GM21526 (cell line): Measurements from ENCODE around the gene ANKRD52.
A peak's percentile ranks its signal among the peaks of the same experiment; 100 is the strongest.
"Not testable (repeated sequence)": the region's sequence is repeated elsewhere in the genome, so short reads cannot be mapped to it uniquely, and the experiment has no call there.

ENCODE experiments used
- ATAC-seq: cut with Tn5 transposase; IDR thresholded peaks from one replicate; pipeline ENCODE4 v1.9.1; 2021; ENCODE audit warnings: moderate library complexity; ENCODE audit not compliant: unreplicated experiment, low FRiP score

Gene ANKRD52

GRCh38 chr12:56219840-56220239, 38.3 kb downstream of the ANKRD52 start:
- ATAC-seq, result no peak

DNA sequence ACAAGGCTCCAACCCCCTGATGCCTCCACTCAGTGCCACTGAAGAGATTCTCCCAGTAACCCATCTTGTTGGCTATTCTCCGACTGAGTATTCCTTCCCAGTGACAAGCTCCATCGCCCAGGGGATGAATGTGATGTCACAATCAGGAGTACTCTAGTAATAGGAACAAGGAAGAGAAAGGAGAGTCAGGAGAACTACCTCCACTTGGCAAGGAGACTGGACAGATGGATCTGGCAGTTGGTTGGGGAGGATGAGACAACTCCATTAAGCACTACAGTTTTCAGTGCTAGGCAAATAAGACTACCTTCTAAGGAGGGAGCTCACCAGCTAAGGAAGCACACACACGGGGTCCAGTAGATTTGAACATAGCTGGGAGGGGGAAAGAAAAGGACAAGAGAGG, 41.7 kb downstream of the ANKRD52 start:
- no peak for ATAC-seq

DNA sequence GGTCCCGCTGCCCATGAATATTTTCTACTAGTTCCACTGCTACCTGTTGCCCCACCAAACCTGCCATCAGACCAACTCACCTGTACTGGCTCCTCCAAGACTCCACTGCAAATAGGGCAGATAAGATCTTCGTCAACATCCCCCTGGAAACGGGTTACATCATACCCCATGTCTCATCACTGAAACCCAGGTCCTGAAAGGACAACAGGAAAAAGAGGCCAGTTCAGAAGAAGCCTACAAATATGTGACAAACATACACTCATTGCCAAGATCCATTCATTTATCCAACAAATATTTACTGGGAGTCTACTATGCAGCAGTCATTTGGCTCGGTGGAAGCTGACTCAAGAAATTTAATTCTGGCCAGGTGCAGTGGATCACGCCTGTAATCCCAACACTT, 44.3 kb downstream of the ANKRD52 start:
- ATAC-seq, result no peak

DNA sequence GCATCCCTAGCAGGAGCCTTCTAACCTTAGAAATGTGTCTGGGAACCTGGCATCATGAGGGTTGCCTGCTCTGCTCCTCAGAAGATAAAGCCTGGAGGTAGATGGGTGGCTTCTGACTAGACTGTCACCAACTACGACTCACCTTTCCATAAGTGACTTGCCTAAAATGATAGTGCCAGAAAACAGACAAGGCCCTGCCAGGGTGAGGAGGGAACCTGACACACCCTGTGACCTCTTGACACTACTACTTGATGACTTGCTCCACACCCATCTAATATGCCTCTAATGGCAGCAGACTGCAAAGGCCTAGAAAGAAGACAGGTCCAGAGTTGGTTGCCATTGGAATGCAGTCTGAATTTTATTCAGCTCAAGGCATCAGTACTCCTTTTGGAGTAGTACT, 45.8 kb downstream of the ANKRD52 start:
- ATAC-seq, result no peak

GRCh38 chr12:56208006-56208405, 50.2 kb downstream of the ANKRD52 start:
- no peak for ATAC-seq

DNA sequence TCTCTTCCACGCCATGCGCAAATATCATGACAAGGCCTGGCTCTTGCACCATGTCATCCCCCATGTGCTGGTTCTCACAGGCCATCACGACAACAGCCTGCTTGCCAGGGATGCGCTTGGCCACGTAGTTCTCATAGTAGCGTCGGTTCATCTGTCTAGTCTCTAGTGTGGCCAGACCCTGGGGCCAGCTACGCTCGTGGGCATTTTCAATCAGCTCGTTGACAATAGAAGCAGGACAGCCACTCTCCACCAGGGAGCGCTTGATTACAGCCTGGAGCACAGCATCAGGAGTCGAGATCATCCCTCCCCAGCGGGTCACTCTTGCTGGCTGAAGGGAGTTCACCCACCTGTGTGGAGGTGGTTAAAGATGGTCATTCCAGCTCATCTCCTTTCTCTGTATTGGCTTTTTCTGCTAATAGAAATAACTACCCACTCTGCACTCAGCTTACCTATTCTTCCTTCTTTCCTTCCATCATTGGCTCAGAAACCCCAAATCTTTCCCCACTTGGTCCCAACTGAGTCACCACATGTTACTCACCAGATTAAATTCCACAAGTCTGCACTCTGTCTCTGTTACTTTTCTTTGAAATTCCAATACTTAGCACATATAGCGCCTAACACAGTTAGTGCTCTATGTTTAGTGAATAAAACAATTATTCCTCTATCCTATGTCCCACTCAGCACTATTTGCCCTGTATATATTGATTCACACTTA, 51.6 kb downstream of the ANKRD52 start:
- no peak for ATAC-seq

DNA sequence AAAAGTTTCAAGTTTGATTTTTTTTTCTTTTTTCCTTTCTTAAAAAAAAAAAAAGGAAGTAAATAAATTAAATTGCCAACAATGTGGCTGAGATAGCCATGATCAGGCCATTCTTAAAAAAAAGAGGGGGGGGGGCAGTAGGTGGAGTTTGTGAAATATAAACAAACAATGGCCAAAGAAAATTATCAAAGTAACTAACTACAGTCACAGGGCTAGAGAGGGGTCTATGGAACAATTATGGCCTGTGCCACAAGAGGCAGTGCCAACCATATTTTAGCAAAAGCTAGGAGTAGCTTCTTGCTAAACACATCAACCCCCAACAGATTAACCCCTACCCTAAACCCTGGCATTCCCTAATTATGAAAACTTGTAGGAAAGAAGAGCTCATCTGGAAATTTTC, 52.7 kb downstream of the ANKRD52 start:
- ATAC-seq, result no peak

- ATAC-seq, result no peak
Measured at GRCh38 chr12:56204275-56204674, 53.9 kb downstream of the ANKRD52 start.

- no peak for ATAC-seq
Measured at GRCh38 chr12:56202838-56203237, 55.3 kb downstream of the ANKRD52 start.

- ATAC-seq, result no peak
Measured at GRCh38 chr12:56202366-56202765, 55.8 kb downstream of the ANKRD52 start.

DNA sequence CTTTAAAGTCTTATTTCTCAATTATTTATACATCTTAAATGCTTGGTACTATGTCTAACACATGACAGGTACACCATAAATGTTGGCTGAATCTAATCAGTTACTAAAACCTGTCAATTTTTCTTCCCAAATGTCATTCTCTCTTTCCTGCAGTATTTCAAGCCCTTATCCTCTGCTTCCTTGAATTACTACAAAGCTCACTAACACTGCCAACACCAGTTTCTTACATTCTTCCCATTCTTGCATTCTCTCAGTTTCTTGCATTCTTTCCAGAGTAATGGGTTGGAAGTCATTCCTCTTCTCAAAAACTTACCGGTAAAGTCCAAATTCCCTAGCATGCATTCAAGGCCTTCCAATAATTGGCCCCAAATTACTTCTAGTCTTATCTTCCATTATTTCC, 59.3 kb downstream of the ANKRD52 start:
- no peak for ATAC-seq

GRCh38 chr12:56197921-56198635, 60.1 kb downstream of the ANKRD52 start:
- ATAC-seq, result no peak

DNA sequence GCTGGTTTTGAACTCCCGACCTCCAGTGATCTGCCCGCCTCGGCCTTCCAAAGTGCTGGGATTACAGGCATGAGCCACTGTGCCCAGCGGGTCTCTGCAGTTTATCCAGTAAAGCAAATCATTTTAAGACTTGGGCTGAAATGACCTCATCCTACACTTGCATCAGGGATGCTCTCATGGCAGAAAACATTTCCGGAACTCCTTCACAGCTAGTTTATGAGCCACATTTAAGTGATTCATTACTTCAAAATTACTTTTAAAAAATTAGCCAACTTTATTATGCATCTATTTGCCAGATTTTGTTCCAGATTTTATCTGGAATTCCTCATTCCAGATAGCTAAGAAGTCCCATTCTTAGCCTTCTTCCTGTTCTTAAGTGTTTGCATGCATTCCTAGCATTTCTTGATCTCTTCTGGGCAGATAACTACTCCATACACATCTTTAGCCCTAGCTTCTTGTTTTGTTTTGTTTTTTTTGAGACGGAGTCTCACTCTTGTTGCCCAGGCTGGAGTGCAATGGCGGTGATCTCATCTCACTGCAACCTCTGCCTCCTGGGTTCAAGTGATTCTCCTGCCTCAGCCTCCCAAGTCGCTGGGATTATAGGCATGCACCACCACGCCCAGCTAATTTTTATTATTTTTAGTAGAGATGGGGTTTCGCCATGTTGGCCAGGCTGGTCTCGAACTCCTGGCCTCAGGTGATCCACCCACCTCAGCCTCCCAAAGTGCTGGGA, 61.2 kb downstream of the ANKRD52 start:
- ATAC-seq, result not testable (repeated sequence)

GRCh38 chr12:56193025-56193578, 65.1 kb downstream of the ANKRD52 start:
- ATAC-seq, result no peak

DNA sequence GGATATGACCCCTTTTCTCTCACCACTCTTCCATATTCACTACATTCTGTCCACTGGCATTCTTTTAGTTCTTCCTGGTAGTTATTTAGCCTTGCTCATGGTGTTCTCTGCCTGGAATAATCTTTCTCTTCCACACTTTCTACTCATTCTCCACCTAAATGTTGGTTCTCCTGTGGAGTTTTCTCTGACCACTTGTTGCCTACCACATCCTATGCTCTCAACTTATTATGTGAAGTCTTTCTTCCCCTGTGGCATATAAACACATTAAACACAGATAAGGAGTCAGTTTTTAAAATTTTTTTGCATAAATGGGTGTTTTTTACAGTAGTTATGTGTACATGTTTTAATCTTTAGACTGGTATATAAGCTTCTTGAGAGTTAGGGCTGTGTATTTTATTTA, 65.6 kb downstream of the ANKRD52 start:
- ATAC-seq, result no peak

- ATAC-seq, result no peak
Measured at GRCh38 chr12:56190695-56191155, 67.5 kb downstream of the ANKRD52 start.

DNA sequence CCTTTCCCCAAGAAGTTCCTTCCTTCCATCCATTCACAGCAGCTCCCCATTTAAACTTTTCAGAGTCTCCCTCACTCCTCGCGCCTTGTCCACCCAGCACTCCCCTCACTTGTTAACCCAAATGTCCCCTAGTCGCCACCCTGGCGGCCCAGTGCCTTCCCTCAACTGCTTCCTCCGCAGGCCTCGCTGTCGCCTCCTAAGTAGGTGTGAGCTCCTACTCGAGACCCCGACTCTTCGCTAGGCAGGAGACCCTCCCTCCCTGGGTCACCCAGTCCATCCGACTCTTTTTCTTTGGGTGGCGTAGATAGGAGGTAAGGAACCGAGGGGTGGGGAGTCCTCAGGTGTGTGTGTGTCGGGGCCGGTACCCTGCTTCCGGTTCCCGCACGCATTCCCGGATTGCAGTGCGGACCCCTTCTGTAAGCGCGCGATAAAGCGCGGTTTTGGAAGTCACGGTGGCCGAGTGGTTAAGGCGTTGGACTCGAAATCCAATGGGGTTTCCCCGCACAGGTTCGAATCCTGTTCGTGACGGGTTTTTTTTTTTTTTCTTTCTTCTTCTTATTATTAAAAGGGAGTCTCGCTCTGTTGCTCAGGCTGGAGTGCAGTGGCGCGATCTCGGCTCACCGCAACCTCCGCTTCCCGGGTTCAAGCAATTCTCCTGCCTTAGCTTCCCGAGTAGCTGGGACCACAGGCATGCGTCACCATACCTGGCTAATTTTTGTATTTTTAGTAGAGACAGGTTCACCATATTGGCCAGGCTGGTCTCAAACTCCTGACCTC, 68.1 kb downstream of the ANKRD52 start:
- ATAC-seq, result peak; percentile 26

DNA sequence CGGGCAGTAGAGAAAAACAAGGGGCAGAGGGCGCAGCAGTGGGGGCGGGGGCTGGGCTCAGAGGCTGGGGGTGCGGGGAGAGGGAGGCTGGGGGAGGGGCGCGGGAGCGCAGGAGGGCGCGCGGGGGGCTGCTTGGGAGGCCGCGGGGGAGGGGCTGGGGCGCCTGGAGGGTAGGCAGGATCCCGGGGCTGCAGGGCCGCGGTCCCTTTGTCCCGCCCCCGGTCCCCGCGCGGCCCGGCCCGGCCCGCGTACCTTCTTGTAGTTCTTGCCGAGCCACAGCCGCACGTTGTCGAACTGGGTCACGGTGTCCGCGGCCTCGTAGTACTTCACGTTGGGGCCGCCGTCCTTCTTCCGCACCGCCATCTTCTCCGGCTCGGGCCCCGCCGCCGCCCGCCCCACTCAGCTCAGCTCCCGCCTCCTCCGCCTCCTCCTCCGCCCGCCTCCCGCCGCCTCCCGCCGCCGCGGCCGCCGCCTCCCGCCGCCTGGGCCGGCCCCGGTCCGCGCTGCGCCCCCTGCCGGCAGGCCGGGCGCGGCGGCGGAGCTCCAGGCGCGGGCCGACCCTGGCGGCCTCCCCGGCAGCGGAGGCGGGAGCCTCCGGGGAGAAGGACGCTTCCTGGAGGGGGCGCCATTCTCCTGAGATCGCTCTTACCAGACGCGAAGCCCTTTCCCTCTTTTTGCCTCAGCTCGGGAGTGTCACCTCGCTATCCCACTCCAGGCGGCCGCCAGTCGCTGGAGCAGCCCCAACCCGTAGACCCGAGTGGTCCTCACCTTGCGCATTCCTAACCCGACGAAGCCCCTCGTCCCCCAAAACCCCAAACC, 68.9 kb downstream of the ANKRD52 start, which contains the start of gene SMARCC2:
SMARCC2 (minus strand) TSS at position 385 of the 819 bp plus-strand sequence; CDS start at position 363, 22 bp downstream.
- ATAC-seq, result peak; percentile 59

GRCh38 chr12:56188778-56189098, 69.4 kb downstream of the ANKRD52 start:
- ATAC-seq, result no peak
